ENCODE measurements around the gene MARCHF5.

GRCh38 chr10:92241501-92241900 is 49.5 kb upstream of the MARCHF5 start:
- TF ChIP-seq CTCF (IDR thresholded peaks at IDR 0.05 in 4 of 5, conservative IDR thresholded peaks at IDR 0.05 in 1 of 5) (no peak), POLR2A (IDR thresholded peaks at IDR 0.05) (no peak)

Data from gastrocnemius medialis (tissue), 4 donors.